H7 (cell line): ENCODE measurements around the gene CATSPERD. TPM values are rescaled to one million over a fixed set of nuclear protein-coding genes. Genes with fewer than 3 reads are reported as not detected.
"Not testable (repeated sequence)": the region's sequence is repeated elsewhere in the genome, so short reads cannot be mapped to it uniquely, and the experiment has no call there.

Experiments used
- DNase-seq: peaks from one replicate; pipeline ENCODE4 v3.0.0; 2012
- H3K27me3 ChIP-seq: 2 replicates; pipeline ENCODE4 v1.6.0; 2011; ENCODE audit warnings: mild to moderate bottlenecking, low read length; ENCODE audit not compliant: control insufficient read depth, insufficient read depth
- H3K36me3 ChIP-seq: replicated peaks from 2 replicates; pipeline ENCODE4 v1.5.1; 2011; ENCODE audit warnings: low read length; ENCODE audit not compliant: control insufficient read depth, insufficient read depth
- H3K4me3 ChIP-seq: 2 replicates; pipeline ENCODE4 v1.5.1; 2011; ENCODE audit warnings: low read depth, mild to moderate bottlenecking, control low read depth, low read length, moderate library complexity; ENCODE audit not compliant: insufficient read depth
- total RNA-seq: library from RNA; depleted of rRNA; stranded (reverse); fragments of >200 nt; shearing (Covaris generic); gene quantifications from 2 replicates; pipeline ENCODE4 v1.2.3, GENCODE V29; 2014

Gene CATSPERD
- total RNA-seq, 1 experiment from 2014 or later, result 0.03 TPM

DNA sequence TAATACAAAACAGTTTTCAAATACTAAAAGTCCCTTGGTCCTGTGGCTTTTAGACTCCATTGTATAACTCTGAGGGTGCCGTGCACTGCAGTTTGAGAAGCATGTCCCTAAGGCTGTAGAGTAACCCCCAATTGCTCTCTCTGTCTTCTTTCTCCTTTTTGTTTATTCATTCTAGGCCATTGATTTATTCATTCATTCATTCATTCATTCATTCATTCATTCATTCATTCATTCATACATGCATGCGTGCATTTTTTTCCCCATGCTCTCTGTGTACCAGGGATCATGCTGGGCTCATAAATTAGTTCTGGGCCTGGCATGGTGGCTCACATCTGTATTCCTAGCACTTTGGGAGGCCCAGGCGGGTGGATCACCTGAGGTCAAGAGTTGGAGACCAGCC is 44.8 kb downstream of the CATSPERD start:
- Histone ChIP-seq H3K27me3 (no peaks in the 10 kb centered on the region), H3K4me3 (no peak overlapping the region), H3K36me3 (no peaks in the 10 kb centered on the region)
- no peak for DNase-seq

DNA sequence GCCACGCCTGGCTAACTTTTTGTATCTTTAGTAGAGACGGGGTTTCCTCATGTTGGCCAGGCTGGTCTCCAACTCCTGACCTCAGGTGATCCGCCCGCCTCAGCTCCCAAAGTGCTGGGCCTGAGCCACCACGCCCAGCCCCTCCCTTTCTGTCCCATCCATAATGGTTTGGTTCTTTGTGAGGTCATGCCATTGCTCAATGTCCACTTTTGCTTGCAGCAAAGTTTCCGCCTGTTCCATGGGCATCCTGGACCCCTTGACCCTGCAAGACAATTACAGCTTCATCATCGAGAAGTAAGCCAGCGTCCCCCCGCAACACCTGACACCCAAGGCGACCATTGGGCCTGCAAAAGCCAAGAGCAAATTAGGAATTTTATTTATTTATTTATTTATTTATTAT is 47.5 kb downstream of the CATSPERD start:
- Histone ChIP-seq H3K27me3 (no peaks in the 10 kb centered on the region), H3K4me3 (no peak overlapping the region), H3K36me3 (no peaks in the 10 kb centered on the region)
- peak; percentile 18 for DNase-seq

GRCh38 chr19:5772416-5772815 is 52.0 kb downstream of the CATSPERD start:
- no peaks in the 10 kb centered on the region for H3K36me3 ChIP-seq
- H3K27me3 ChIP-seq, result no peaks in the 10 kb centered on the region
- H3K4me3 ChIP-seq, result no peak overlapping the region
- DNase-seq, result peak; percentile 32

DNA sequence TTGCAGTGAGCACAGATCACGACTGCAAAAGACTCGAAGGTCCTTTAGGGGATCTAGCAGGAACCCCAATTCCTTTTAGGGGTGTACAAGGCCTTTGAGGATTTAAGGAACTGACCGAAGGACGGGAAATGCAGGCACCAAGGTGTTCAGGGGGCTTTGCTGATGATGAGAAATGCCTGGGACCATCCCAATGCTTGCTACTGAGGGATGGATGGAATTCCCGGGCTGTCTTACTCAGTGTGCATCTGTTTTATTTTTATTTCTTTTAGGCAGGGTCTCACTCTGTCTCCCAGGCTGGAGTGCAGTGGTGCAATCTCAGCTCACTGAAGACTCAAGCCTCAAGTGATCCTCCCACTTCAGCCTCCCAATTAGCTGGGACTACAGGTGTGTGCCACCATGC is 52.8 kb downstream of the CATSPERD start:
- peak; percentile 25 for DNase-seq
- H3K36me3 ChIP-seq, result no peaks in the 10 kb centered on the region
- H3K27me3 ChIP-seq, result no peaks in the 10 kb centered on the region
- H3K4me3 ChIP-seq, result no peak overlapping the region

DNA sequence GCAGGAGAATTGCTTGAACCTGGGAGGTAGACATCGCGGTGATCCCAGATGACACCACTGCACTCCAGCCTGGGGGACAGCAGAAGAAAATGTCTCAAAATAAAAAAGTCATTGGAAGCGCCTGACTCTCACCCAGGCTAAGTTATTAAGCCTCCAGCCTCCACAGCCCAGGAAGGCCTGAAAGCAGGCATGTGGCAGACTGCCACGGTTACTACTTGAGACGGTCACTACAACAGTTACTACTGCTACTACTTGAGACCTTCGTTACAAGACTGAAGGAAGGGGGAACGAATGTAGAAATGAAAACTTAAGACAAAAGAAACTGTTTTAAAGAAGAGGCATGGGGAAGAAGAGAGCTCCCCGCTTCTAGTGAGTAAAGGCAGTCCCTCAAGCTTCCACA is 54.5 kb downstream of the CATSPERD start:
- no peak overlapping the region for H3K4me3 ChIP-seq
- no peaks in the 10 kb centered on the region for H3K36me3 ChIP-seq
- no peaks in the 10 kb centered on the region for H3K27me3 ChIP-seq
- no peak for DNase-seq

- H3K27me3 ChIP-seq, result no peaks in the 10 kb centered on the region
- peak; percentile 19 for DNase-seq
Observed at GRCh38 chr19:5775668-5776309, 55.4 kb downstream of the CATSPERD start.

GRCh38 chr19:5778402-5778801 is 58.0 kb downstream of the CATSPERD start:
- no peaks in the 10 kb centered on the region for H3K27me3 ChIP-seq
- H3K36me3 ChIP-seq, result no peaks in the 10 kb centered on the region
- no peak overlapping the region for H3K4me3 ChIP-seq
- DNase-seq, result peak; percentile 14

More at GRCh38 chr19:5775668-5776309, 55.4 kb downstream of the CATSPERD start:
- H3K36me3 ChIP-seq, result no peaks in the 10 kb centered on the region
- no peak overlapping the region for H3K4me3 ChIP-seq

GRCh38 chr19:5780916-5781315 is 60.5 kb downstream of the CATSPERD start:
- not testable (repeated sequence) for H3K36me3 ChIP-seq, H3K27me3 ChIP-seq, H3K4me3 ChIP-seq, DNase-seq

DNA sequence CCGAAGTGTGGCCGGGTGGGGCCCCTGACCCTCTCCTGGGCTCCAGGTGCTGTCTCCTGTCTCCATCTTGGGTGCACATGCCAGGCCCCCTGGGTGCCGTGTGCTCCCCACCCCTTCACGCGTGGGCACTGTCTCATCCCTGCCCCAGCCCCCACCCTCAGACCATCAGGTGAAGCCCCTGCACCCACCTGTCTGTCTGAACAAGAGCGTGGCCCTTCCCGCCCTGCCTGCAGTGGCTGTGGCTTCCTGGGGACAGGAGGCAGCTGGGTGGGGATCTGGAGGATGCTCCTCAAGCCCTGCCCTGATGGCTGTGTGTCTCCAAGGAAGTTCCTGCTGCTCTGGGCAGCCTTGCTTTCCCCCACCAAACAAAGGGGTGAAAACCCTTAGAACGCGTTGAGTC is 61.9 kb downstream of the CATSPERD start:
- H3K27me3 ChIP-seq, result no peaks in the 10 kb centered on the region
- H3K4me3 ChIP-seq, result no peak overlapping the region
- H3K36me3 ChIP-seq, result peaks cover 10% of the 10 kb centered on the region
- peak; percentile 25 for DNase-seq

GRCh38 chr19:5782945-5783919 is 62.8 kb downstream of the CATSPERD start:
- Histone ChIP-seq H3K36me3 (peaks cover 12% of the 10 kb centered on the region), H3K27me3 (no peaks in the 10 kb centered on the region), H3K4me3 (no peak overlapping the region)
- DNase-seq, result peak; percentile 49

- peaks cover 16% of the 10 kb centered on the region for H3K36me3 ChIP-seq
- peak; percentile 30 for DNase-seq
- no peak within 1 kb of the TSS for H3K4me3 ChIP-seq
- H3K27me3 ChIP-seq, result no peaks in the 10 kb centered on the region
Observed at GRCh38 chr19:5784581-5785147, 64.2 kb downstream of the CATSPERD start, which contains the start of gene PRR22. PRR22 (minus strand) TSS chr19:5784746; CDS start chr19:5784660, 86 bp downstream.

DNA sequence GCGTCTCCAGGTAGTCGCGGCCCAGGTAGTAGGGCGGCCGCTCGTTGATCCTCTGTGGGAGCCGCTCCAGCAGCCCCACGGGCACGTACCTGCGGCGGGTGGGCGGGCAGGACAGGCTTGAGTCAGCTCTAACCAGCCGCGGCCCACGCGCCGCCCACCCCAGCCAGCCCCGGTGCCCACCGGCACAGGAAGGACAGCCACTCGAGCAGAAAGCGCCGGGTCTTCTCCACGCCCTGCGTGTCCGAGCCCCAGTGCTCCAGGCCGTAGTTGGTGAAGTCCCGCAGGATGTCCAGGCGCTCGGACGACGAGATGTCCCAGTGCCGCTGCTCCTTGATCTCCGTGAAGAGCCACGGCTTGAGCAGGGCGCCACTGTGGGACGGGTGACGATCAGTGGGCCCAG is 65.0 kb downstream of the CATSPERD start:
- peaks cover 20% of the 10 kb centered on the region for H3K36me3 ChIP-seq
- DNase-seq, result no peak
- no peak overlapping the region for H3K4me3 ChIP-seq
- H3K27me3 ChIP-seq, result no peaks in the 10 kb centered on the region

GRCh38 chr19:5786593-5787408 is 66.4 kb downstream of the CATSPERD start:
- peaks cover 20% of the 10 kb centered on the region for H3K36me3 ChIP-seq
- DNase-seq, result no peak

More at GRCh38 chr19:5786593-5787408, 66.4 kb downstream of the CATSPERD start:
- H3K27me3 ChIP-seq, result no peaks in the 10 kb centered on the region
- no peak overlapping the region for H3K4me3 ChIP-seq
